Suprapubic skin (tissue), 4 donors: ENCODE measurements around the gene ZNF837. TPM values are rescaled to one million over a fixed set of nuclear protein-coding genes. Genes with fewer than 3 reads are reported as not detected.
A peak's percentile ranks its signal among the peaks of the same experiment; 100 is the strongest.

Source experiments
- DNase-seq, 2 donors: peaks; one replicate each; pipeline ENCODE4 v3.0.0-alpha.2; 2019; ENCODE audit warnings: low spot score in 2 of 2
- H3K27ac ChIP-seq: fragments of 200-600 bp; sonication (generic); one replicate; pipeline ENCODE4 v1.5.1; 2019
- H3K27me3 ChIP-seq: fragments of 200-600 bp; sonication (generic); one replicate; pipeline ENCODE4 v1.5.1; 2019
- H3K36me3 ChIP-seq: fragments of 200-600 bp; sonication (generic); one replicate; pipeline ENCODE4 v1.5.1; 2019
- H3K4me1 ChIP-seq: fragments of 200-600 bp; sonication (generic); one replicate; pipeline ENCODE4 v1.5.1; 2019
- H3K4me3 ChIP-seq: fragments of 200-600 bp; sonication (generic); one replicate; pipeline ENCODE4 v1.5.1; 2019; ENCODE audit warnings: mild to moderate bottlenecking
- H3K9me3 ChIP-seq: fragments of 200-600 bp; sonication (generic); one replicate; pipeline ENCODE4 v1.5.1; 2019
- EP300 ChIP-seq: sonication (generic); formaldehyde crosslinking; IDR thresholded peaks from one replicate; pipeline ENCODE4 v1.6.1; 2017; ENCODE audit warnings: antibody characterized with exemption
- POLR2A ChIP-seq, 2 donors: fragments of 450-650 bp; IDR thresholded peaks; one replicate each; pipeline ENCODE4 v1.6.1; 2017; ENCODE audit warnings: antibody characterized with exemption in 2 of 2, mild to moderate bottlenecking in 2 of 2, moderate library complexity in 2 of 2
- POLR2AphosphoS5 ChIP-seq, 3 donors: sonication (generic); formaldehyde crosslinking; IDR thresholded peaks; one replicate each; pipeline ENCODE4 v1.6.1; 2017; ENCODE audit warnings: antibody characterized with exemption in 3 of 3
- WGBS: methylation state at CpG from one replicate; pipeline ENCODE4 v1.1.5; 2018; 5-methylcytosine and 5-hydroxymethylcytosine counted together
- total RNA-seq, 4 donors: library from RNA; depleted of rRNA; stranded (reverse); fragments of >200 nt; gene quantifications; one replicate each; pipeline ENCODE4 v1.1.0, GENCODE V29; 2016
- TF ChIP-seq, protein P1 (sequence below), 2 donors: fragments of 200-600 bp in 1 of 2; fragments of 450-650 bp in 1 of 2; sonication (generic) in 1 of 2; IDR thresholded peaks; one replicate each; pipeline ENCODE4 v1.5.1; 2016 to 2019; ENCODE audit warnings: antibody characterized with exemption in 2 of 2, mild to moderate bottlenecking in 1 of 2, moderate library complexity in 1 of 2

Gene ZNF837
- total RNA-seq, 4 donors from 2014 or later: 2.6 to 6.2 (median 4.3) TPM

DNA sequence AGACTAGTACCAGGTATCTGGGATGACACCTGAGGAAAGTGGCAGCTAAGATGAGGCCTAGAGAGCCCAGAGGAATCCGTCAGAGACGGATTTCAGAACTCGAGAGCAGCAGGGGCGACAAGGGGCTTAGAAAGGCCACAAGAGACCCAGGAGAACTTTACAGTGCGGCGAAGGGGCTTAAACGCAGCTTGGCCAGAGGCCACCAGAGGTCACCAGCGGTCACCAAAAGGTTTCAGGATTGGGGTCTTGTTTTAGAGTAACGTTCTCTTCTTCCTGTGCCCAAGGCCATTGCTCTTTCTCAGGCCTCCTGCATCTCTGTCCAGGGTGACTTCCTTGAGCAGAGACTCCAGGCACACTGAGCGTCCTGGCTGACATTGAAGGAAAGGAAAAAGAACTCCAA is 51.8 kb downstream of the ZNF837 start:
- no peak for DNase-seq
- Histone ChIP-seq H3K4me1 (peaks cover 27% of the 10 kb centered on the region), H3K4me3 (no peak overlapping the region), H3K27me3 (no peaks in the 10 kb centered on the region), H3K27ac (no peak overlapping the region), H3K36me3 (no peaks in the 10 kb centered on the region), H3K9me3 (no peaks in the 10 kb centered on the region)
- WGBS: 76% methylated on average over 10 of the region's 10 CpGs
- TF ChIP-seq, protein P1, sequence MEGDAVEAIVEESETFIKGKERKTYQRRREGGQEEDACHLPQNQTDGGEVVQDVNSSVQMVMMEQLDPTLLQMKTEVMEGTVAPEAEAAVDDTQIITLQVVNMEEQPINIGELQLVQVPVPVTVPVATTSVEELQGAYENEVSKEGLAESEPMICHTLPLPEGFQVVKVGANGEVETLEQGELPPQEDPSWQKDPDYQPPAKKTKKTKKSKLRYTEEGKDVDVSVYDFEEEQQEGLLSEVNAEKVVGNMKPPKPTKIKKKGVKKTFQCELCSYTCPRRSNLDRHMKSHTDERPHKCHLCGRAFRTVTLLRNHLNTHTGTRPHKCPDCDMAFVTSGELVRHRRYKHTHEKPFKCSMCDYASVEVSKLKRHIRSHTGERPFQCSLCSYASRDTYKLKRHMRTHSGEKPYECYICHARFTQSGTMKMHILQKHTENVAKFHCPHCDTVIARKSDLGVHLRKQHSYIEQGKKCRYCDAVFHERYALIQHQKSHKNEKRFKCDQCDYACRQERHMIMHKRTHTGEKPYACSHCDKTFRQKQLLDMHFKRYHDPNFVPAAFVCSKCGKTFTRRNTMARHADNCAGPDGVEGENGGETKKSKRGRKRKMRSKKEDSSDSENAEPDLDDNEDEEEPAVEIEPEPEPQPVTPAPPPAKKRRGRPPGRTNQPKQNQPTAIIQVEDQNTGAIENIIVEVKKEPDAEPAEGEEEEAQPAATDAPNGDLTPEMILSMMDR (IDR thresholded peaks at IDR 0.05): no peak
- TF ChIP-seq POLR2A (IDR thresholded peaks at IDR 0.05) (no peak), POLR2AphosphoS5 (IDR thresholded peaks at IDR 0.05) (no peak), EP300 (no peak)

DNA sequence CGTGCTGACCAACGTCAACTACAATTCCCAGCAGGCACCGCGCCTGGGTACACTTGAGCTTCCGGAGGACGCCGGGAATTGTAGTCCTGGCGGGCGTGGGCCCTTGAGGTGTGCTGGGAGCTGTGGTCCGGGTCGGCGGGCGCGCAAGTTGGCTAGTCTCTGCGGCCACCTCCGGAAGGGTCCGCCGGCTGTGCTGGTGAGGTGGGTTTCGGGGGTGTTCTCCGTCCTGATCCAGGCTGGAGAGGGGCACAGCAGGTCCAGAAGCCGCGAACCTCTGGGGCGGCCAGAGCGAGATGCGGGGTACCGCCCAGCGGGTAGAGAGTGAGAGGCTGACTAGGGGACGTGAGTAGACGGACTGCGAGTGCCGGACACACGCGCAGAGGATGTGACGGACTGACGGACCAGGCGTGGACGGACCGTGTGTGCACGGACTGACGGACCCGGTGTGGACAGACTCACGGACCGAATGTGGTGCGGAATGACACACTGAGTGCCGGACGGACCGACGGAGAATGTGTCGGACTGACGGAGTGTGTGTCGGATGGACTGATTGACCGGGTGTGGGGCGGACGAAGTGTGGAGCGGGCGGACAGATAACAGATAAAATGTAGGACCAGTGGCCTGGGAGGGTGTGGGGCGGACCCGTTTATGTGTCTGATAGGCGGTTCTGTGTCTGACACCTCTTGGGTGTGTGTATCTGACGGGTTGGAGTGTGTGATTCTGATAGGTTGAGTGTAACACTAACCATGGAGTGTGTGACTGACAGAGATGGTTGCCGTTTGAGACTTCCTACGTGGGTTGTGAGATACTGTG is 53.7 kb downstream of the ZNF837 start, which contains the start of gene ZSCAN22:
Gene ZSCAN22 (plus strand): TSS at position 81 of the 813 bp plus-strand sequence. CDS start 7,809 bp downstream, outside the sequence.
- Histone ChIP-seq H3K36me3 (no peaks in the 10 kb centered on the region), H3K27ac (peak within 1 kb of the TSS; percentile 88), H3K9me3 (no peaks in the 10 kb centered on the region), H3K4me3 (peak within 1 kb of the TSS; percentile 89), H3K27me3 (no peaks in the 10 kb centered on the region), H3K4me1 (peaks cover 27% of the 10 kb centered on the region)
- TF ChIP-seq, protein P1 (IDR thresholded peaks at IDR 0.05): no peak
- peak in 2 of 3 donors; percentile 49 to 82 for TF ChIP-seq POLR2AphosphoS5 (IDR thresholded peaks at IDR 0.05)
- DNase-seq: peak; percentile 97
- under 1% methylated on average over 44 of the region's 62 CpGs for WGBS

DNA sequence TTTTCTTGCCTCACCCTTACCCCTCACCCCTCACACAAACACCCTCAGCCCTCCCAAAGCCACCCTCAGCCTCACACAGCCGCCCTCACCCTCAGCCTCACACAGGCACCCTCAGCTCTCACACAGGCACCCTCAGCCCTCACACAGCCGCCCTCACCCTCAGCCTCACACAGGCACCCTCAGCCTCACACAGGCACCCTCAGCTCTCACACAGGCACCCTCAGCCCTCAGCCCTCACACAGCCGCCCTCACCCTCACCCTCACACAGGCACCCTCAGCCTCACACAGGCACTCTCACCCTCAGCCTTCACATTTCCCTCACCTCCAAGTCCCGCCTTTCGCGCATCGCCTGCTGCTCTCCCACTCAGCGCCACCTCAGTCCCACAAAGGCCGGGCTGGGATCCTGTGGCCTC is 54.3 kb downstream of the ZNF837 start:
- TF ChIP-seq EP300 (no peak), POLR2AphosphoS5 (IDR thresholded peaks at IDR 0.05) (no peak), POLR2A (IDR thresholded peaks at IDR 0.05) (no peak)
- TF ChIP-seq, protein P1 (IDR thresholded peaks at IDR 0.05): no peak
- 0% methylated on average over 9 of the region's 9 CpGs for WGBS

DNA sequence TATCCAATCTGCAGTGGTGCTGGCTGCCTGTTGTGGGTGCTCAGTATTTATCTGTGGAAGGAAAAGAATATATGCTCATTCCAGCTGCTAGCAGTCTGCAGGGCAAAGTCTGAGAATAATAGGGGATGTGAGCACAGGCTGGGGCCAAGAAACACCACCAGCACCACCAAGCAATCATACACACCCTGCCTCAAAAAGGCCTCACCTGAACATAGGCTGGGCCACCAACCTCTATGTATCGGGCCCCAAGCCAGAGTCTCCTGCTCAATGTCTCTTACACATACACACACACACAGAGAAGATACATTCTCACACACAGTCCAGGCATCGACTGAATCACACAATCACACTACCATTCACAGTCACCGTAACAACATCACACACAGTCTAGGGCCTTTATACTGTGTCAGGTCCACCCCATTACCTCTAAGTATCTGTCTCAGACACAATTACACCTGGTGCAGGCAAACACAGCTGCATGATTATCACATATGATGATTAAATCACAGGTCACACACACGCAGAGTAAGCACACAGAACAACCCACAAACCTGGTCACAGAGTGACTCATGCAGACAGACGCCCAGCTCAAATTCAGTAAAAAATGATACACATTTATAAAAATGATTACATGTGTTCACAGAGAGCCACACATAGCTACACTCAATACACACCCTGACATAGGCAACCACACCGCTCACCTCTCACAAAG is 55.4 kb downstream of the ZNF837 start:
- H3K27ac ChIP-seq: no peak overlapping the region
- peak overlapping the region; percentile 89 for H3K4me3 ChIP-seq
- H3K27me3 ChIP-seq: no peaks in the 10 kb centered on the region
- no peak for TF ChIP-seq EP300
- TF ChIP-seq POLR2A (IDR thresholded peaks at IDR 0.05): no peak
- TF ChIP-seq POLR2AphosphoS5 (IDR thresholded peaks at IDR 0.05): no peak
- TF ChIP-seq, protein P1 (IDR thresholded peaks at IDR 0.05): no peak
- peaks cover 27% of the 10 kb centered on the region for H3K4me1 ChIP-seq
- no peaks in the 10 kb centered on the region for H3K36me3 ChIP-seq
- WGBS: 81% methylated on average over 6 of the region's 6 CpGs
- no peaks in the 10 kb centered on the region for H3K9me3 ChIP-seq
- DNase-seq: no peak

More for the DNA sequence above, 54.3 kb downstream of the ZNF837 start:
- Histone ChIP-seq H3K36me3 (no peaks in the 10 kb centered on the region), H3K4me3 (peak overlapping the region; percentile 89), H3K27me3 (no peaks in the 10 kb centered on the region), H3K27ac (peak overlapping the region; percentile 88), H3K9me3 (no peaks in the 10 kb centered on the region), H3K4me1 (peaks cover 27% of the 10 kb centered on the region)
- no peak for DNase-seq

- H3K4me1 ChIP-seq: peaks cover 17% of the 10 kb centered on the region
- peak overlapping the region; percentile 11 for H3K27ac ChIP-seq
- no peaks in the 10 kb centered on the region for H3K9me3 ChIP-seq
- DNase-seq: no peak
- H3K4me3 ChIP-seq: no peak overlapping the region
- whole genome bisulfite sequencing: 54% methylated on average over 10 of the region's 10 CpGs
- no peak for TF ChIP-seq POLR2AphosphoS5 (IDR thresholded peaks at IDR 0.05)
- TF ChIP-seq POLR2A (IDR thresholded peaks at IDR 0.05): no peak
- no peak for TF ChIP-seq EP300
- TF ChIP-seq, protein P1 (IDR thresholded peaks at IDR 0.05): no peak
- H3K36me3 ChIP-seq: peaks cover 20% of the 10 kb centered on the region
- no peaks in the 10 kb centered on the region for H3K27me3 ChIP-seq
Observed at GRCh38 chr19:58319241-58319640, 61.6 kb downstream of the ZNF837 start.
